Stimulated activated CD4-positive, alpha-beta T cell treated with anti-CD3 and anti-CD28 coated beads, Interleukin-12 subunit alpha, Interleukin-12 subunit beta, amount 100 ng/mL, for 4 hours (primary cell): ENCODE data around the gene FOXK1.

ENCODE experiments used
- DNase-seq: peaks from one replicate; pipeline ENCODE4 v3.0.0-alpha.2; 2020

FOXK1 gene

DNA sequence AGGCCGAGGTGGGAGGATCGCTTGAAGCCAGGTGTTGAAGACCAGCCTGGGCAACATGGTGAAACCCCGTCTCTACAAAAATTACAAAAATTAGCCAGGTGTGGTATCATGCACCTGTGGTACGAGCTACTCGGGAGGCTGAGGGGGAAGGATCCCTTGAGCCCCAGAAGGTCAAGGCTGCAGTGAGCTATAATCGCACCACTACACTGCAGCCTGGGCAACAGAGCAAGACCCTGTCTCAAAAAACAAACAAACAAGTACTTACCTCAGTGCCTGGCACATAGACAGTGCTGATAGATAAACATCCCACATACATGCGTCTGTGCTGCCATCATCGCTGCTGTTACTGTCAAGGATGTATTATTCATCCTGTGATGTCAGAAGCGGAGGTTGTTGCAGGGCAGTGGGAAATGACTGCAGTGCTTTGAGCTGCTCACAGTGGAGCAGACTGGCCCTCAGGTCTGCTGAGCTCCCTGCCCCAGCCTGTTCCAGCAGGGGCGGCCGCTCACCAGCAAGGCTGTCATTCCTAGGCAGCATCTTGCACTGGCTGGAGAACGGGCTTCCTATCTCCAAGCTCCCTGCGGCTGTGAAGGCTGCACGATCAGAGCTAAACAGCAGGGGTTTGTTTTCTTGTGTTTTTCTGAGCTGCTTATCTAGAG lies 18.6 kb downstream of the FOXK1 start:
- DNase-seq = no peak

- no peak for DNase-seq
These were observed 20.9 kb downstream of the FOXK1 start for GRCh38 chr7:4702961-4703512.

DNA sequence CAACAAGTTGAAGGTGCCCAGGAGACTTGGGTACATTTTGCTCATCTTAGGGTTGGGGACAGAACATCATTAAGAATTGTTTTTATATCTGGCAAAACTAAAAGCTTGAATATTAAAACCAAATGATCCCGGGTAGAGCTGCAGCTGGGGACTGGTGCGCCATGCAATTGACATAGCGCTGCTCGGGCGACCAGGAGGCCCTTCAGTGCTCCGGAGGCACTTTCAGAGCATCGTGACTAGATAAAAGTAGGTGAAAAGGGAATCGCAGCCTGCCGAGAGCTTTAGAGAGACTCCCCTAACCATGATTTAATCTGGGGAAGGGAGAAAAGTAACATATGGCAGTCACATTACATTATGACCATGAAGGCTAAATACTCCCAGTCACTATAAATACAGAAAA lies 21.4 kb downstream of the FOXK1 start:
- DNase-seq = no peak

- DNase-seq = no peak
These were observed 24.5 kb downstream of the FOXK1 start for GRCh38 chr7:4706384-4707216.

- no peak for DNase-seq
These were observed 25.2 kb downstream of the FOXK1 start for GRCh38 chr7:4707217-4707741.

DNA sequence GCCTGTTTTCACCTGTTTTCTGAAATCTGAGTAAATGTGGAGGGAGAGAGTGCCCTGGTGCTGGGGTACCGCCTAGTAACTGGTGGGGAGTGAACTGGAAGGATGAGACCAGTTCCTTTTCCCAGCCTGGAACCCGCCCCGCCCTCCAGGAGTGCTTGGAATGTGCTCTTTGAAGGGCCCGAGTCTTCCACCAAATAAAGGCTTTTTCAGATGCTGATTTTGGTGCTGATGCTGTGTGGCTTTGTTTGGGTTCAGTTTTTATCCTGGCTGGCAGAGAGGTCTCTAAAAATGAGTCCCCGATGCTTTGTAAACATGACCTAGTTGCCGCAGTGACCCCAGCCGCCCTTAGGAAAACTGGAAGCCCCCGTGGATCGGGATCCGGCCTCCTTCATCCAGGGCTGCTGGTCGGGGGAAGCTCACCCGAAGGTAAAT lies 25.9 kb downstream of the FOXK1 start:
- no peak for DNase-seq

GRCh38 chr7:4709187-4709586 lies 27.1 kb downstream of the FOXK1 start:
- DNase-seq = no peak

- no peak for DNase-seq
These were observed 29.0 kb downstream of the FOXK1 start for GRCh38 chr7:4711093-4711492.

DNA sequence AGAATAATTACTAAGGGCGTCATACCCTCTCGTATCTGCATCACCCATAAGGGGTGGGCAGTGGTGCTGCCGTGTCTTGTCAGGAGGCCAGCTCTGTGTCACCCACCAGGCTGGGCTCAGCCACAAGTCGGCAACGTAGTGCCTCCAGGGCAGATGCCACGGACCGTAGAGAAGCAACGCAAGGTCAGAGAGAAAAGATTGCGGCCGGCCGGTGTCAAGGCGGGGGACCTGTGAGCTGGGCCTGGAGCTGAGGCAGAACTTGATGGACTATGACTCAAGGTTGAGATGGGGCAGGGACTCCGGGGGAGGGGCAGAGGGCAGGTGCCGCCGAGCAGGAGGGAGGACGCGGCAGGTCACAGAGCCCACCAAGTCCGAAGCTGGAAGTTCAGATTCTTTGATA lies 29.5 kb downstream of the FOXK1 start:
- no peak for DNase-seq

- DNase-seq = no peak
These were observed 30.4 kb downstream of the FOXK1 start for GRCh38 chr7:4712281-4713182.

GRCh38 chr7:4713183-4713784 lies 31.2 kb downstream of the FOXK1 start:
- DNase-seq = no peak

DNA sequence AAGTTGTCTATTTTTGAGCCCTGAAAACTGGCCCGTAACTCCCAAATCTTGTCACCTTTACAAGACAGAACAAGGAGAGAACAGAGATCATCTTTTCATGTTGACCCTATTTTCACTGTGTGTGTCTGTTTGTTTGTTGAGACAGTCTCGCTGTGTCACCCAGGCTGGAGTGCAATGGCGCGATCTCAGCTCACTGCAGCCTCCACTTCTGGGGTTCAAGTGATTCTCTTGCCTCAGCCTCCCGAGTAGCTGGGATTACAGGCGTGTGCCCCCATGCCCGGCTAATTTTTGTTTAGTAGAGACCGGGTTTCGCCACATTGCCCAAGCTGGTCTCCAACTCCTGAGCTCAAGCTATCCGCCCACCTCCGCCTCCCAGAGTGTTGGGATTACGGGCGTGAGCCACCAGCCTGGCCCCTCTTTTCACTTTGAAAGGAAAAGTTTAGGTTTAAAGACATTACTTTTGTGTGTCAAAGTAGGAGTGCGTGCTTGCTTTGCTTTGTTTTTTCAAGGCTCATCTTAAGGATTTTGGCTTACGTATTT lies 32.1 kb downstream of the FOXK1 start:
- no peak for DNase-seq

- no peak for DNase-seq
These were observed 32.8 kb downstream of the FOXK1 start for GRCh38 chr7:4714767-4715409.

DNA sequence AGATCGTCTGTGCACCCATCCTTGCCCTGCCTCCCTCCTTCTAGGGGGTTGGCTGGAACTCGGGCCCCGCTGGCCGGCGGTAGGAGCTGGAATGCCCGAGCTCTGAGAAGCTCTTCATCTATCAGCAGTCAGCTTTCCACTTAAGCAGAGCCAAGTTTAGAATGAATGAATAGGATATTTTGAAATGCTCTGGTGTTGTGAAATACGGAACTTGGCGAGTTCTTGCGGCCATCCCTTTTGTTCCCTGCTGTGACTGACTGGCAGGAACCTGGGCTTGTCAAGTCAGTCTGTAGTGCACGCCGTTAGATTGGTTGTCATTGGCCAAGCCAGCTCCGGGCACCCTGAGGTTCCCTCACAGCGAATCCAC lies 33.3 kb downstream of the FOXK1 start:
- DNase-seq = no peak

DNA sequence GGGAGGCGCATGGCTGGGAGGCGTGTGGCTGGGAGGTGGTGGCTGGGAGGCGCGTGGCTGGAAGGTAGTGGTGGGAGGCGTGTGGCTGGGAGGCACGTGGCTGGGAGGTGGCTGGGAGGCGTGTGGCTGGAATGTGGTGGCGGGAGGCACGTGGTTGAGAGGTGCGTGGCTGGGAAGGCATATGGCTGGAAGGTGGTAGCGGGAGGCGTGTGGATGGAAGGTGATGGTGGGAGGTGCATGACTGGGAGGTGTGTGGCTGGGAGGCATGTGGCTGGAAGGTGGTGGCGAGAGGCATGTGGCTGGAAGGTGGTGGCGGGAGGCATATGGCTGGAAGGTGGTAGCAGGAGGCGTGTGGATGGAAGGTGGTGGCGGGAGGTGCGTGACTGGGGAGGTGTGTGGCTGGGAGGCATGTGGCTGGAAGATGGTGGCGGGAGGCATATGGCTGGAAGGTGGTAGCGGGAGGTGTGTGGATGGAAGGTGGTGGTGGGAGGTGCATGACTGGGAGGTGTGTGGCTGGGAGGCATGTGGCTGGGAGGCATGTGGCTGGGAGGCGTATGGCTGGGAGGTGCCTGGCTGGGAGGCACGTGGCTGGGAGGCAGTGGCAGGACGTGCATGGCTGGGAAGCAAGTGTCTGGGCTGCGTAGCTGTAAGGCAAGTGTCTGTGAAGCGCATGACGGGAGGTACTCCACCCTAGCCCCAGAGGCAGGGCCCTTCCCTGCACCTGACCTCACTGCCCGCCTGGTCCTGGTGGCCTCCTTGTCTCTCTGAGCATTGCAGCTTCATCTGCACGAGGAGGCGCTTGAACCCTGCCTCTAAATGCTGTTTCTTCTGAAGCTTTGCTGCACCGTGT lies 35.1 kb downstream of the FOXK1 start:
- DNase-seq = no peak

DNA sequence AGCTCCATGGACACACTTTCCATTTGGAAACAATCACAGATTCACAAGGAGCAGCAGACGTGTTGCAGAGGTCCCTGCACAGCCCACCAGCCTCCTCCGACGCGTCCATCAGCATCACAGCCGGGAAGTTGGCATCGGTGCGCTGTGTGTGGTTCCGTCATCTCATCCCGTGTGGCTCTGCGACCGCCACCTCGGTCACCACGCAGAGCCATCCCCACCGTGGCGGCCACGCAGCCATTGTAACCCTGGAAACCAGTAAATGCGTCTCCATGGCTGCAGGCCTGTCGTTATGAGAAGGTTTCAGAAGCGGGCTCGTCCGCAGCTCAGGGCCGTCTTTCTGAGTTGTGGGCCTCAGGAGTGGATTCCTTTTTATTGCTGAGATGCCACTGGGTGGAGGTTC lies 36.0 kb downstream of the FOXK1 start:
- no peak for DNase-seq

DNA sequence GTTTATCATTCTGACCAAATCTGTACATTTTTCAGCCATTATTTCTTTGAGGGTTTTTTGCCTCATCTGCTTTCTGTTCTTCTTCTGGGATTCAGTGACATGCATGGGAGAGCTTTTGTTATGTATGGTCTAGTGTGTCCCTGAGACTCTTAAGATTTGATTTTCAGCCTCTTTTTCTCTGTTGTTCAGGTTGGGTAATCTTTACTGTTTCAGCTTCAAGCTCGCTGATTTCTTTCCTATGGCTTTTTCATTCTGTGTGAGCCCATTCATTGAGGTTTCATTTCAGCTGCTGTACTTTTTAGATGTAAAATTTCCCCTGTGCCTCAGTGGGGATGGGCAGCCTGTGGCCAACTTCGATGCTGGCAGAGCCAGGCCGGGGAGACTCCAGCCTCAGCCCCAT lies 38.1 kb downstream of the FOXK1 start:
- no peak for DNase-seq

DNA sequence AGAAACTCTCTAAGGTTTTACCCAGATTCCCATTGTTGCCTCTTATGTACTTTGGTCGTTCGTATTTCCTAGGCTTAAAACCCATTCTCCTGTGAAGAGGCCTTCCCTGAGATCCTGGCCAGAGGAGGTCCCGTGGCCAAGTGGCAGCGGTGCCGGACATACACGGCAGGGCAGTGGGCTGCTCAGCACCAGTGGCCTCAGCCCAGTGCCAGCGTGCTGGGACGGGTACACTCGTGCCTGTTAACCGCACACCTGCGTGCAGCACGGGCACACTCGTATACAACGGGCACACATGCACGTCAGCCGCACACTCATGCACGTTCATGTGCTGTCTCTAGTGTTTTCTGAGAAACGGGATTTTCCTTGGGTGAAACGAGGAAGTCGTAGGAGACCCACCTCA lies 40.2 kb downstream of the FOXK1 start:
- no peak for DNase-seq

DNA sequence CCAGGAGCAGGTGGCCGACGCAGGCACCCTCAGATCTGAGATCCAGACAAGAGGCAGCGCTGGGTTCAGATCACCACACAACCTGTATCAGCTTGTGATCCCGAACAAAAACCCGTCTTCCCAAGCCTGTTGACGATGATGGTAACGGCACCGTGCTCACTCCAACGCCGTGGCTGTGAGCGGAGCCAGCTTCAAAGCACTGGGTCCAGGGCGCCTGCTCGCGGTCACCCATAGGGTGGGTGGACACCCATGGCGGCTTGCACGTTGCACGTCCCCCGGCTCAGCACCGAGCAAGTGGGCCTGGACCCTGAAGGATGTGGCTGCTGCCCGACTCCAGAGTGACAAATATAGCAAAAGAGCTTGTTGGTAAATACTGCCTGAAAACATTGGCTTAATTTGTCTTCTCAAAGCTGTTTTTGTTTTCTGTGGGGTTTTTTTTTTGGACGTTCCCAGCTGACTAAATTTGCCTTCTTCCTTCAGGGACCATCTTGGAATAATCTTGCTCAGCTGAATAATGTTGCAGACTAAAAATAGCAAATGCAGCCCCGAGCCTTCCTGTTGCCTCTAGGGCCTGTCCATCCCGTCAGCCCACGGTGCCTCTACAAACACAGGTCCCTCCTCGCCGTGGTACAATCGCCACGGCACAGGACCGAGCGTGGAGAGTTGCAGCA lies 41.0 kb downstream of the FOXK1 start:
- DNase-seq = no peak

DNA sequence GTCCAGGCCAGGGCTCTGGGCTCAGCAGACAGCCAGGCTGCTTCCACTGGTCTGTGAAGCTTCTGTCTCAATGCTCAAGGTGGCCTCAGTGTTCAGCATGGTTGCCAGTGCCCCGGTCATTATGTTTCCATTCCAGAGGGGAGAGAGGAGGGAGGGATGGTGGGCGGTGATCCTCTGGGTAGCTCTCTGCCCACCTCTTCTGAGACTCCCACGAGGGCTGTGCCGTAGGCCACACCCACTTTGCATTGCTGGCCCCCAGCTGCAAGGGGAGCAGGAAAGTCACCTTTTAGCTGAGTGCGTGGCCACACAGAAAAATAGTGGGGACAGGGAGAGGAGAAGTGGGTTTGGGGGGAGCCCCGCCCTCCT lies 42.5 kb downstream of the FOXK1 start:
- DNase-seq = no peak
